Bronchial epithelial cell (primary cell): Measurements from ENCODE around the gene TPD52L2. TPM values are rescaled to one million over a fixed set of nuclear protein-coding genes. Genes with fewer than 3 reads are reported as not detected.

ENCODE experiments used
- DNase-seq: peaks from one replicate; pipeline ENCODE4 v3.0.0-alpha.2; 2010; ENCODE audit warnings: low read depth
- FAIRE-seq: peaks from 2 replicates; lab custom pipeline; 2011; peaks lifted over from hg19 to GRCh38; lab: Jason Lieb, UNC
- H3K27me3 ChIP-seq: 2 replicates; pipeline ENCODE4 v1.5.1; 2011; ENCODE audit warnings: low read length; ENCODE audit not compliant: control insufficient read depth, insufficient read depth
- H3K36me3 ChIP-seq: 2 replicates; pipeline ENCODE4 v1.5.1; 2011; ENCODE audit warnings: low read length; ENCODE audit not compliant: control insufficient read depth, insufficient read depth
- H3K4me3 ChIP-seq: 2 replicates; pipeline ENCODE4 v1.5.1; 2011; ENCODE audit warnings: mild to moderate bottlenecking, low read depth, low read length, control low read depth
- CTCF ChIP-seq: IDR thresholded peaks from 2 replicates; pipeline ENCODE4 v1.5.1; 2011; ENCODE audit warnings: mild to moderate bottlenecking, moderate library complexity, low read length, control low read depth, inconsistent platforms; ENCODE audit not compliant: insufficient read depth, severe bottlenecking
- total RNA-seq: library from RNA; depleted of rRNA; stranded (reverse); fragments of >200 nt; gene quantifications from 2 replicates; pipeline ENCODE4 v1.2.1, GENCODE V29; 2014

Gene TPD52L2
- total RNA-seq, 1 donor from 2014 or later: 172 TPM

DNA sequence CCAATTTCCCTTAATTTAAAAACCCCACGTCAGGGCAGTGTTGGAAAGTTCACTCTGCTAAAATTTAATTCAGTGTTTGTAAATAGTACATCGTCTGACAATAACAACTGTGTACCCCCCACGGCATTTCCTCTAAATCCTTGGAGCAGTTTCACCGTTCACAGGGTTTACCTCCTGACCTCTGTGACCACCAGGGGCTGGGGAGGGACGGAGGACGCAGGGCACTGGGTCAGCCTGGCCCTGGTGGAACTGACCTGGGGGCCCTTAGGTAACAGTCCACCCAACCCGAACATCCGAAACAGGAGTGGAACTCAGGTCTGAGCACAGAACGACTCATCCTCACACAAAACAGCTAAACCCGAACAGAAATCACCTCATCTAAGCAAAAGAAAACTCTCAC, 36.1 kb upstream of the TPD52L2 start:
- Histone ChIP-seq H3K4me3 (no peak overlapping the region), H3K27me3 (peaks cover 12% of the 10 kb centered on the region), H3K36me3 (no peaks in the 10 kb centered on the region)
- no peak for FAIRE-seq
- no peak for TF ChIP-seq CTCF
- no peak for DNase-seq

- no peak for DNase-seq
- no peak for FAIRE-seq
- Histone ChIP-seq H3K36me3 (no peaks in the 10 kb centered on the region), H3K27me3 (peaks cover 12% of the 10 kb centered on the region), H3K4me3 (no peak overlapping the region)
- TF ChIP-seq CTCF: no peak
These were observed 35.5 kb upstream of the TPD52L2 start for GRCh38 chr20:63829603-63829944.

- H3K27me3 ChIP-seq: peaks cover 12% of the 10 kb centered on the region
- H3K4me3 ChIP-seq: peak overlapping the region; percentile 14
- no peaks in the 10 kb centered on the region for H3K36me3 ChIP-seq
- no peak for TF ChIP-seq CTCF
- FAIRE-seq: no peak
- DNase-seq: no peak
These were observed 34.9 kb upstream of the TPD52L2 start for GRCh38 chr20:63829945-63830835.

- FAIRE-seq (no peak), DNase-seq (no peak)
- no peaks in the 10 kb centered on the region for H3K36me3 ChIP-seq
- TF ChIP-seq CTCF: no peak
- peaks cover 12% of the 10 kb centered on the region for H3K27me3 ChIP-seq
- peak within 1 kb of the TSS; percentile 25 for H3K4me3 ChIP-seq
These were observed 34.1 kb upstream of the TPD52L2 start, which contains the start of gene ZBTB46 for GRCh38 chr20:63830841-63831588. Gene ZBTB46 (minus strand): TSS chr20:63831264. CDS start chr20:63790757, 40,507 bp downstream.

GRCh38 chr20:63831646-63831992, 33.5 kb upstream of the TPD52L2 start:
- DNase-seq: no peak
- no peak for FAIRE-seq
- no peak for TF ChIP-seq CTCF
- no peaks in the 10 kb centered on the region for H3K36me3 ChIP-seq
- H3K27me3 ChIP-seq: peaks cover 12% of the 10 kb centered on the region
- H3K4me3 ChIP-seq: peak overlapping the region; percentile 23
